Suprapubic skin (tissue), 4 donors: ENCODE measurements around the gene KIF25.

Experiments
- CTCF ChIP-seq, 2 donors: fragments of 200-600 bp in 1 of 2; fragments of 450-650 bp in 1 of 2; sonication (generic) in 1 of 2; IDR thresholded peaks; one replicate each; pipeline ENCODE4 v1.5.1; 2016 to 2019; ENCODE audit warnings: antibody characterized with exemption in 2 of 2, mild to moderate bottlenecking in 1 of 2, moderate library complexity in 1 of 2
- EP300 ChIP-seq: sonication (generic); formaldehyde crosslinking; IDR thresholded peaks from one replicate; pipeline ENCODE4 v1.6.1; 2017; ENCODE audit warnings: antibody characterized with exemption
- POLR2A ChIP-seq, 2 donors: fragments of 450-650 bp; IDR thresholded peaks; one replicate each; pipeline ENCODE4 v1.6.1; 2017; ENCODE audit warnings: antibody characterized with exemption in 2 of 2, mild to moderate bottlenecking in 2 of 2, moderate library complexity in 2 of 2
- POLR2AphosphoS5 ChIP-seq, 3 donors: sonication (generic); formaldehyde crosslinking; IDR thresholded peaks; one replicate each; pipeline ENCODE4 v1.6.1; 2017; ENCODE audit warnings: antibody characterized with exemption in 3 of 3

GRCh38 chr6:167960579-167960978 is 36.9 kb upstream of the KIF25 start:
- TF ChIP-seq CTCF (IDR thresholded peaks at IDR 0.05) (no peak), EP300 (no peak), POLR2AphosphoS5 (IDR thresholded peaks at IDR 0.05) (no peak), POLR2A (IDR thresholded peaks at IDR 0.05) (no peak)
